ENCODE measurements around the gene FOXN3.

The FOXN3 gene

DNA sequence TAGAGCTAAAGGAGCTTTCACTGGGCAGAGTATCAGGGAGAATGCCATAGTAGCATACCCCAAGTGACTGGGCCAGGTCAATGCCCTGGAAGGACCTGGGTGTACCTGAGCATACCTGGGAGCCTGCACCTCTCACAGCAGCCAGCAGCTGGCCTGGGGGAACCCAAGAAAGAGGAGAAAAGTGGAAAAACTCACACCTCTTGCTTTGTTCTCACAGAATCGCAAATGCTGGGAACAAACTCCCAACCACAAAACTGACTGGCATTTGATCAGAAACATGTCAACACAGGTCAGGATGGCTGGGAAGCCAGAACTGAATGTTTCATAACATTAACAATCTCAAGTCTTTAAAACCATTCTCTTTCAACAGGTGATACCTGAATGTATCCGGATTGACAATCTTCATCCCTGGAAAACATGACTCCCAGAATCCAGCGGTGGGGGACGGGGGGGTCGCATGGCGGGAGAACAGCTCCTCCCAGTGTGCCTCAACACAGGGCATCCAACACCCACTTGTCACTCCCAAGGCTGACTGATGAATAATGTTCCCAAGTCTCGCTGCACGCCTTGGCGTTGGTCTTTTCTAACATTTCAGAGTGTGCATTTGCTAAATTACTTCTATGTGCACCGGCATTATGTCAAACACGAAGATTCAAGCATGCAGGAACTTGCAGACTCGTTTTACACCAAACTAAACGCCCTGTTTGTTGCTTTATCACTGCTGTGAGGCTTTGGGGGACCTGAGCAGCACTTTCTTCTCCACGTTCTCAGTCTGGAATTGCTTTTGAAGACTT is 7.9 kb downstream of the FOXN3 start:
- no peak for DNase-seq (ENCODE audit: low read depth in 3 of 3)

DNA sequence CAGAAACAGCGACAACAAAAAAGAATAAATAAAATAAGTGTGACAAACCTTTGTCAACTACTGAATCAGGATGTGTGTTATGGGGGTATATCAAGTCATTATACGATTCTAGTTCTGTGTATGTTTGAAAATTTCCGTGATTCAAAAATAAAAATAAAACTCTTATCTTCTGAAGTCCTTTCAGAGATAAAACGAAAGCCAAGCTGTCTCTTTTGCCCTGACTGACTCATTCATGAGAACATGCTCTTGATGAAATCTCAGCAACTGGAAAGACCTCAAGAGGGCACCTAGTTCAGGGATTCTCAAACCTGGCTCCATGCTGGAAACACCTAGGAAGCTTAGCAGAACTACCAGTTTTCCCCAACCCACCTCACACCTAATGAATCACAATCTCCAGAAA is 9.2 kb downstream of the FOXN3 start:
- DNase-seq (ENCODE audit: low read depth in 3 of 3): no peak

DNA sequence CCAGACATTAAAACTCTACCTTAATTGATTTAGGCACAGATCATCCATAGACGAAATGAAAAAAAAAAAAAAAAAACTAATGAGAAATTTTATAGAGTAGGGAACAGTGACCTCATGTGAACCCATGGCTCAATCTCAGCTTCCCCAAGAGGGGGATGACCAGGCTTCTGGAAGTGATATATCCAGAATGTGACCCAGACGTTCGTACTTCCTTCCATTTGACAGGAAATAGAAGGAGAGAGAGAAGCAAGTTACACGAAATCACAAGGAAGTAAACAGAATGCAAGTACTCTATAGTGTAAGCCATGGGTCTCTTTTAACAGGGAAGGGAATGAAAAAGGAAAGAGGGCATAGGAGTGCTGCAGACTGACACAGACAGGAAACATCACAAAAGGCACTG is 10.1 kb downstream of the FOXN3 start:
- DNase-seq (ENCODE audit: low read depth in 3 of 3): no peak

DNA sequence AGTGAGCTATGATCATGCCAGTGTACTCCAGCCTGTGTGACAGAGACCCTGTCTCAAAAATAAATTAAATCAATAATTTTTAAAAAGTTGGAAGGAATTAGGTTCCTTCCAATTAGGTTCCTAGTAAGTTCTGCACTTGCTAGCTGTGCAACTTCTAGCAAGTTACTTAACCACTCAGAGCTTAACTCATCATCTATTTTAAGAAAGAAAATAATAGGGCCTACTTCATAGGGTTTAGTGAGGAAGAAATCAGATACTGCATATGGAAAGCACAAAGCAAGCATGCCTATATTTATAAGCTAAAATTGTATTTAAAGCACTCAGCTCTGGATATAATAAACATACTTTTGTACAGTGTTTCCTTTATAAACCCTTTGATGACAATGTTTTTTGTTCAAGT is 10.7 kb downstream of the FOXN3 start:
- no peak for DNase-seq (ENCODE audit: low read depth in 3 of 3)

DNA sequence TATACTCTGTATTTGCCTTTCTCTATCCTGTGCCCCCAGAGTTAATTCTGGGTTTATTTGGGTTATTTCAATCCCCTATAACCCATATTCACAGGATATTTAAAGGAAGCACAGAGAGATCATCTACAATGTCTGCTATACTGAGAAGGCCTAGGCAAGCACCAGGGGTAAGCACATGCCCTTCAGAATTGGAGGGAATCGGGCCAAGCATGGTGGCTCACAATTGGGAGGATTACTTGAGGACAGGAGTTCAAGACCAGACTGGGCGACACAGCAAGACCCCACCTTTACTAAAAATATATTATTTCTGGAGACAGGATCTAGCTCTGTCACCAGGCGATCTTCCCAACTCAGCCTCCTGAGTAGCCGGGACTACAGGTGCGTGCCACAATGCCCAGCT is 11.3 kb downstream of the FOXN3 start:
- DNase-seq (ENCODE audit: low read depth in 3 of 3): no peak

DNA sequence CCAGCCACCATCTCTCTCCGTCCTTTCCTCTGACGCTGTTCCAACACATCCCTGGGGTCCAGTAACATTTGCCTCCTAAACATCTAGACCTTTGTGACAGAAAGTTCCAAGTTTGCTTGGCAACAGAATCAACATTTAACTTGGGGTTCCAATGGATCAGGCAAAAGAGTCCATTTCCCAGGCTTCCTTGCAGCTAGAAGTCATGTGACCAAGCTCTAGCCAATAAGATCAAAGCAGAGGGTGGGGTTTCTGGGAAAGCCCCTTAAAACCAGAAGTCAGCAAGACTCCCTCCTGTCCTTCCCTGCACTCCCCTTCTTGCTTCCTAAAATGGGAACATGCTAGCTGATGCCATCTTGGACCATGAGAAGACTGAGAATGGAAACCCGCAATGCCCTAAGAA is 14.7 kb downstream of the FOXN3 start:
- DNase-seq (ENCODE audit: low read depth in 3 of 3): no peak

DNA sequence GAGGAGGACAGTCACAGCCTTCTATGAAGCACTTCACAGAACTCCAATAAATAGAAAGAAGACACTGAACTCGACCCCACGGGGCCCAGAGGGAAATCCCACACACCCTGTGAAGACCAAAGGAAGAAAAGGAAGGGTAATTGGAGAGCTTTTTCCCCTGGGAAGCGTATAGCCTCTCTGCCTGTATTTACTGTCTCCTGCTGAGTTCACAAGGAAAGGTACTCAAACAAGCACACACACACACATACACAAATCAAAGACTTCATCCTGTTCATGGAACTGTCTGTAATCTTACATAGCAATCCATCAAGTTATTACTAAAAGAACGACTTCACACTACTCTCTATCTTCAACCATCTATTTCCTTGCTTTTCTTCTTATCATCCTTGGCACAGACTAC is 15.3 kb downstream of the FOXN3 start:
- no peak for DNase-seq (ENCODE audit: low read depth in 3 of 3)

DNA sequence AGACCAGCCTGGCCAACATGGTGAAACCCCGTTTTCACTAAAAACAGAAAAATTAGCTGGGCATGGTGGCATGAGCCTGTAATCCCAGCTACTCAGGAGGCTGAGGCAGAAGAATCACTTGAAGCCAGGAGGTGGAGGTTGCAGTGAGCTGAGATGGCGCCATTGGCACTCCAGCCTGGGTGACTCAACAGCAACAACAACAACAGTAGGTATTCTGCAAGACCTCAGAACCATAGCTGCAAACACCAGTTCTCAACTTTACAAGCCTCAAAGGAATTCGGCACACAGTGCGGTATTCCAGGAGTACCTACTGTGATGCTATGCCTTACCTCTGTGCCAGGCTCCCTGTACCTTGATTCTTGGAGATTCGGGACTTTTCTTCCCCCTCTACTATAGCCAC is 15.8 kb downstream of the FOXN3 start:
- DNase-seq (ENCODE audit: low read depth in 3 of 3): no peak

DNA sequence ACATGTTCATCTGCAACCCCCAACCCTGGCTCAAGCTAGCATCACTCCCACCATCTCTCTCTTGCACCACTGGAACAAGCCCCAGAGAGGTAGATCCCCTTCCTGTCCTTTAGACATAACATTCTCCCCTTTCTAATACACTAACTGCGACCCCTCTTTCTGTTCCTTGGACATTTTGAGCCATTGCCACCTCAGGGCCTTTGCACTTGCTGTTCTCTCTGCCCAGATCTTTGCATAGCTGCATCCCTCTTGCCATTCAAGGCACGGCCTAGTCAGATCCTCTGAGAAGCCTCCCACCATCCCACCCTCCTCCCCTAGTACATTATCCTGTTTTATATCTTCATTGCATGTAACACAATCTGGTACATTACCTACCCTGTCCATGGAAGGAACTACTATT is 16.5 kb downstream of the FOXN3 start:
- DNase-seq (ENCODE audit: low read depth in 3 of 3): no peak

DNA sequence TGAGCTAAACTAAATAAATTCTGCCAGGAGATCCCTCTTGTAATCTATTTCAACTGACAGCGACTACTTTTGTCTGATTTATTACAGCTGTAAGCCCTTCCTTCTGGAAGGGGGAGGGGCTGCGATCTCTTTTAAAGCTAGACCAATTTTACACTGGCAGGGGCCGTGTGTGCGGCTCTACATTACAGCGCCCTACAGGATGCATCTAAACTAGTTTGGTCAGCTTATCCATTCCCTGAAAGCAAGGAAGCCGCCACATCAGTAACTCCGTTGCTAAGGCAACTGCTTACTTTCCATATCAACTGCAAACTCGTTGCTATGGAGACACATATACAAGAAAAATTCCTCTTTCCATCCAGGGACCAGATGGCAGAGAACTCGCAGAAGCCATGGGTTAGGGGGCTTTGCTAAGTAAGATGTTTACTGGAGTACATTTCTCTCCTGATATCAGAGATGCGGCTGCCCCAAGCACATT is 17.4 kb downstream of the FOXN3 start:
- DNase-seq (ENCODE audit: low read depth in 3 of 3): no peak

DNA sequence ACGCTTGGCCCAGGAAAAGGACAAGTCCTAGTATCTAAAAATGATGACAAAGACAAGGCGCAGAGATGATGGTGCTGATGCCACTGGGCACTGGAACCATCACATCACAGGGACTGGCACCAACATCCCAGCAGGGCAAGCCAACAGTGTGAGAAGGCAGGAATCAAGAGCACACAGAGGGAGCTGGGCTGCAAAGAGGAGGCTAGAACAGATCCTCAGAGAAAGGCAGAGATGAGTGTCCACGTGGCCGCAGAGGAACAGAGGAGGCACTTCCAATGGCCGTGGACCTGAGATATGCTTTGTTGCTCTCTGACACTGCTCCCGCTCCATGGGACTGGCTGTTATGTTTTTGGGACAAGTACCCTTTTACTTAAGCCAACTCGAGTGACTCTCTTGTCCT is 17.9 kb downstream of the FOXN3 start:
- DNase-seq (ENCODE audit: low read depth in 3 of 3): no peak

DNA sequence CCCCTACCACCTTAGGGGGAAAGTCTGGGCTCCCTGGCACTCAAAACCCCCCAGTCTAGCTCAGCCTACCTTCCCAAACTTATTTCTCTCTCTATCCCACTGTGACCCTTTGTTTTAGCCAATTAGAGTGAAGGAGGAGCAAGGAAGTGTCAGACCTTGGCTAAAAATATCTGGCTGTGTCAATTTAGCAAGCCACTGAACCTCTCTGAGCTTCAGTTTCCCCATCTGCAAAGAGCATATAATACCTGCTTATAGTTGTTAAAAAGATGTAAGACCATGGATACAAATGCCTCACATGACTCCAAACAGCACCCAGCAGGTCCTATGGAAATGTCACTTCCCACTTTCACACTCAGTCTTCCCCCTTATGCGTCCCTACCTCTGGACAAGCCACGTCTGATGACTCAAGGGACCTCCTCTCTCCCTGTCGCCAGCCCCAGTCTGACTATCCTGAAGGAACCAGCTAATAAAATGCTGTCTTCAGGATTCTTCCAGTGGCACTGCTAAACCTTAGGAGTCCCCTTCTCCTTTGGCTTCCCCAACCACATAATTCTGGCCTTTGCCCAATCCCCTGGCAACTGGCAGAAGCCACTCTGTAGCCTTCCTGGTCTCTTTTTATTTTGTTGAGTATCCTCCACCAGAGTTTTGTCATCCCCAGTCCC is 19.3 kb downstream of the FOXN3 start:
- no peak for DNase-seq (ENCODE audit: low read depth in 3 of 3)

DNA sequence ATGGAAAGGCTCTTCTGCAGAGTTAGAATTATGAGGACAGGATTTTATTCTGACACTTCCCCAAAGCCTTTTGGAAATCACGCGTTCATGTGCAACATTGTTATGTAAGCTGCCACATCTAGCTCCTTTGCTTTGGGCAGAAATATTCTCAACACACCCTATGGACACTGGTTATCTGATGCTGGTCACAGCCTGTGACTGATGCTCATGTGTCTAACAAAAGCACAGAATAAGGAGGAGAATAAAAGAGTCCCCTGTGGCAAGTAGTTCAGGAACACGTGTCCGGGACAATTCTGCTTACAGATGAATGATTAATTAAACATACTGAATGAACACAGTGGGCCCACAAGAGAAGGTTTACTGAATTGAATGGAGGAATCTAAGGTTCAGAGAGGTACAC is 22.1 kb downstream of the FOXN3 start:
- no peak for DNase-seq (ENCODE audit: low read depth in 3 of 3)

DNA sequence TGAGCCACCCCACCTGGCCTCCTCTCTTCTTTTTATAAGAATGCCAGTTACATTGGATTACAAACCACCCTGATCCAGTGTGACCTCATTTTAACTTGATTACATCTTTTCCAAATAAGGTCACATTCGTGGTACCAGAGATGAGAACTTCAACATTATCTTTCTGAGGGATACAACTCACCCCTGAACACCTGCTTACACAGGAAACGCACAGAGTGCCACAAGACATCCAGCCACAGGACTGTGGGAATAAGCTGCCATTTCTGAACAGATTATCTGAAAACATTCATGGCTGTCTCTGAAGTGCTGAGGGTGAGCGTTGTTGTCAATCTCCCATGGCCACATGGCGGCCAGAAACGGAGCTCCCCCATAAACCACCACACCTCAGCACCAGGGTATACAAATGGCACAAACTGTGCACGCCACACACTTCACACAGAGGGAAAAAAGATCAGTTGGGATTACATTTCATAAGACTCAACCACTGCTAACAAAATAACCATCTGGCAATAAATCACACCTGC is 23.7 kb downstream of the FOXN3 start:
- no peak for DNase-seq (ENCODE audit: low read depth in 3 of 3)

DNA sequence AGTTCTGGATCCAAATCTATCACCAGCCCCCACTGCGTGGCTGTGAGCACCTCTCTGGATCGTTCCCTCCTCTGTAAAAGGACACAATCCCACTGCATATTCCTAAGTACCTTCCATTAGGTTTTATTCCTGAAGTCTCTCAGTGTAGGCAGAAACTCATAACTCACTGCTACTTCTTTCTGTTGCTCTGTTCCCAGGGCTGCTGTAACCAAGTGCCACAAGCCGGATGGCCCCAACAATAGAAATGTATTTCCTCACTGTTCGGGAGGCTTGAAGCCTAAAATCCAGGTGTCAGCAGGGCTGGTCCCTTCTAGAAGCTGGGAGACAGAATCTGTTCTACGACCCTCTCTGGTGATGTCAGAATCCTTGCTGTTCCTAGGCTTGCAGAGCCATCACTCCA is 24.9 kb downstream of the FOXN3 start:
- no peak for DNase-seq (ENCODE audit: low read depth in 3 of 3)

DNA sequence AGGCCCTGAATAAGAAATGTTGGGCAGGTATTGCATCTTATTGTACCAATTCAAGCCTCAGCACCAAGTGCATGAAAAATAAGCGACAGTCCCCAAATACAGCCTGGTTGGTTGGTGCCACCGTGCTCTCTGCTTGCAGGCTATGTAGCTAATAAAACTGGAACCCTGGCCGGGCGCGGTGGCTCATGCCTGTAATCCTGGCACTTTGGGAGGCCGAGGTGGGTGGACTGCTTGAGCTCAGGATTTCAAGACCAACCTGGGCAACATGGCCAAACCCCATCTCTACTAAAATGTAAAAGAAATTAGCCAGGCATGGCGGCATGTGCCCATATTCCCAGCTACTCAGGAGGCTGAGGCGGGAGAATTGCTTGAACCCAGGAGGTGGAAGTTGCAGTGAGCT is 25.5 kb downstream of the FOXN3 start:
- DNase-seq (ENCODE audit: low read depth in 3 of 3): no peak

DNA sequence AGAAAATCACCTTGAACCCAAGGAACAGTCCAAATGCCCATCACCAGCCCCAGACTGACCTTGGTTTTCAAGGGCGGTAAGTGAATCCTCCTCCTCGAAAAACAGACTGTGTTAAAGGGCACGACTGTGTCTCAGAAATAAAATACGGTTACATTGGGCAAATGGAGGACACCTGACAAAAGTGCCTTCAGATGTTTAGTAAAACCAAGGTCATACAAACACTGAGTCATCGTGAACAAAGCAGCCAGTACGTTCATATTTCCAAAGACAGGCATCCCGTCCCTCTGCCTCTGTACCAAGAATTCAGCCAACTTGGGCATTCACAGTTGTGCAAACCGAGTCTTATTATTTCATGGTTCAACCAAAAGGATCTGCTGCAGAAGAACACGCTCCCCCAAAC is 25.9 kb downstream of the FOXN3 start:
- DNase-seq (ENCODE audit: low read depth in 3 of 3): no peak

DNA sequence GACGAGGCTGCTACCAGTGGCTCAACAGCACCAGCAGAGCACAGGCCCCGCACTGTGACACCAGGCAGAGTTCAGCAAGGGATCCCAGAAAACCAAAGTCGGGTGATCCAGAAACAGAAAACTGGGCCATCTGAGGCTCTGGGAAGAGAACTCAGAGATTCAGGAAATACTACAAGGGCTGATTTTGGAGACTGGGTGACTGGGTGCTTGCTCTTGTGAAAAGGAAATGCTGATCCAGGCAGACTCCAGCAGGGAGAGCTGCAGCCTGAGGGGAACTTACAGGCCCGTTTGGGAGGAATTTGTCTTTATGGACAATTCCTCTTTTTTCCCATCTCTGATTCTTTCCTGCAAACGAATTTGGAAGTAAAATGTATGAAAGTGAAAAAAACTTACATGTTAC is 28.2 kb downstream of the FOXN3 start:
- no peak for DNase-seq (ENCODE audit: low read depth in 3 of 3)

DNA sequence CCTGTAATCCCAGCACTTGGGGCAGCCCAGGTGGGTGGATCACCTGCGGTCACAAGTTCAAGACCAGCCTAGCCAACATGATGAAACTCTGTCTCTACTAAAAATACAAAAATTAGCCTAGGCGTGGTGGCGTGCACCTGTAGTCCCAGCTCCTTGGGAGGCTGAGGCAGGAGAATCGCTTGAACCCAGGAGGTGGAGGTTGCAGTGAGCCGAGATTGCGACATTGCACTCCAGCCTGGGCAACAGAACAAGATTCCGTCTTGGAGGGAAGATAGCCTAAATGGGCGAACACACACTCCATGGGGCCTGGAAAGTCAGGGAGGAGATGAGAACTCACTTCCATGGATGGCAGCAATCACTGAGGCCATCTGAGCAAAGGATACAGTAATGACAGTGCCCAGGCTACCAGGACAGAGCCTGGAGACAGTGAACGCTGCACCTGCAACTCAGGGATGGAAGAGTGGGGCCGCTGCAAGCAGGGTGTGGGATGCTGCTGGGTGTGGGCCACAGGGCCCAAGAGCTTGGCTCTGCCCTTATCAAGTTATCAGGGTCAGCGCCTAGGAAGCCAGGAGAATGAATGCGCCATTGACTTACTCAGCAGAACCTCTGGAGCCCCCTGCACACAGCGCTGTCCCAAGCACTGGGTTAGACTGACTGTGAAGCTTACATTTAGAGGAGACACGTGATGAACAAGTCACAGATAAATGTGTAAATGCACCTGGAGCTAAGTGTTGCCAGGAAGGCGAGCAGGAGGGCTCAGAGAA is 28.9 kb downstream of the FOXN3 start:
- DNase-seq (ENCODE audit: low read depth in 3 of 3): no peak

DNA sequence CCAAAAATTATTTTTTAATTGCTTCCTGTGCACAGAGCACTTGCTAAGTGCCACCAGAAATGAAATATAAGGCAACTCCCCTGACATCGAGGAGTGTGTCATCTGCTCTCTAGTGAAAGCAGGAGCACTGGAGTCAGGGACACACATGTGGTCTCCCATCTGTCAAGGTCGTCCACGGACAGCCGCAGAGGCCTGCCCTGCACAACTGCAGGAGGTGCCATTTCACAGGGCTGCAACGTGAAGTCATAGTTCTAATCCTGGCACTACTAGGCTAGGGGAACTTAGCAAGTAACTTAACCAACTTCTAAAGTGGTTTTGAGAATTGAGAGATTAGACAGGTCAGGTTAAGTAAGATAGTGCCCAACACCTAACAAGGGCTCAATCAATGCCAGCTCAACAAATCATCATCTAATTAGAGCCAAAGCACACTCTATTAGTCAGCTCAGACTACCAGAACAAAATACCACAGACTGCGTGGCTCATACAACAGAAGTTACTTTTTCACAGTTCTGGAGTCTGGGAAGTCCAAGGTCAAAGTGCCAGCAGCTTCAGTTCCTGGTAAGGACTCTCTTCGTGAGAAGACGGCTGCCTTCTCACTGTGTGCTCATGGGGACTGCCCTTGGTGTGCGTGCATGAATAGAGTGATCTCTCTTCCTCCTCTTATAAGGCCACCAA is 30.7 kb downstream of the FOXN3 start:
- no peak for DNase-seq (ENCODE audit: low read depth in 3 of 3)

DNA sequence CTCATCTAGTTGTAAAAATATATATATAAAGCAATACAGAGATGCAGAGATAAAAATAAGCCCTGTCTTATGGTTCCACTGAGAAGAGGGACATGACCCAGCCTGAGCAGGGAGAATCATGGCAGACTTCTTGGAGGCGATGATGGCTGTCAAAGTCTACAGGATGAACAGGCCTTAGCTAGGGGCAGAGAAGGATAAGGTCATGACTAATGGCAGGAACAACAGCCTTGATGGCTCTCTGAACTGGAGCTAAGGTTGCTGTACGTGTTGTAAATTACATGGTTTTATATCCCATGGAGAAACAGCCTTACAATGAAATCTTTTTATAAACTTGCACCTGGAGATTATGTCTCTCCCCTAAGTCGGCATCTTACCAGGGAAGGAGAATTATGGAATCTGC is 32.4 kb downstream of the FOXN3 start:
- DNase-seq (ENCODE audit: low read depth in 3 of 3): no peak

DNA sequence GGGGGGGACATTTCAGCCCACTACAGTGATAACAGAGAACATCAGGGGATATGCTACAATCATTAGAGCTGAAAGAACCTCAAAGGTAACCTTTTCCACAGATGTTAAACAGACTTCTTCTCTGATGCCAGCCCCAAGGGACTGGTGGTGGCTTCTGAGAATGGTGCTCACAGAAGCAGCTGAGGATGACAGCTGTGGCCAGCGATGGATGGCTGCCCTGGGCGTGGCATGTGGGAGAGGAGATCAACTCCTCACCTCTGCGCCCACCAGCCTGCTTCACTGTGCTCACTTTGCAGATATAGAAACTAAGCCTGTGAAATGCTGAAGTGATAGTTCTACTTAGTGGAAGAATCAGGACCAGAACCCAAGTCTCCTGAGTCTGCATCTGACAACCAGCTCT is 33.0 kb downstream of the FOXN3 start:
- no peak for DNase-seq (ENCODE audit: low read depth in 3 of 3)
